ENCODE data around the gene VPS25.
"Not testable (repeated sequence)": the region's sequence is repeated elsewhere in the genome, so short reads cannot be mapped to it uniquely, and the experiment has no call there.

VPS25 gene

GRCh38 chr17:42769964-42770363 is 3.3 kb upstream of the VPS25 start:
- DNase-seq = not testable (repeated sequence)

- DNase-seq = no peak
These were observed 332 bp upstream of the VPS25 start for GRCh38 chr17:42772945-42773289.

DNA sequence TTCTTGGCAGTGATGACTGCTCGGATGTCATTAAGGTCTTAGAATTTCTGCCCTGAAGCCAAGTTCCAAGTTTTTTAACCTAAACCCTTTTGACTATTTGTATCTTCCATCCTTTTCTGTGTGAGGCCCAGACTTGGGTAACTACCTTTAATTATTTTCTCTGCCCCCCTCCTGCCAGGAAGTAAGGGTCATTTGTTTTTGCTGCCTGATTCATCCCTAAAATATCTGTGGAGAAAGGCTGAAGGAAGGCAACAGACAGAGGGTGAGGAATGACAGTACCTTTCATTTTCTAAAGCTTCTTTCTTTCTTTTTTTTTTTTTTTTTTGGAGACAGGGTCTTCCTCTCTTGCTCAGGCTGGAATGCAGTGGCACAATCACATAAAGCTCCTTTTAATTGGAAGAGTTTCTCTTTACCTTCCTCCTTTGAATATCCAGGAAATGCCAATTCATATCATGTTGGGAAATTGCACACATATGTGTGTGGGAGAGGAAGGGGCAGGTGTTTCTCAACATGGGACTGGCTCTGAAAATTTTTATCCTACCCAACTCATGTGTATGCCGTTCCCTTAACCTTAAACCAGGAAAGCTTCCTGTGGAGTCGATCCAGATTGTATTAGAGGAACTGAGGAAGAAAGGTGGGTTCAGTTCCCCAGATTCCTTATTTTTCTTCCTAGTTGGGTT is 957 bp downstream of the VPS25 start:
- no peak for DNase-seq

GRCh38 chr17:42775534-42776098 is 2.4 kb downstream of the VPS25 start:
- DNase-seq = no peak

DNA sequence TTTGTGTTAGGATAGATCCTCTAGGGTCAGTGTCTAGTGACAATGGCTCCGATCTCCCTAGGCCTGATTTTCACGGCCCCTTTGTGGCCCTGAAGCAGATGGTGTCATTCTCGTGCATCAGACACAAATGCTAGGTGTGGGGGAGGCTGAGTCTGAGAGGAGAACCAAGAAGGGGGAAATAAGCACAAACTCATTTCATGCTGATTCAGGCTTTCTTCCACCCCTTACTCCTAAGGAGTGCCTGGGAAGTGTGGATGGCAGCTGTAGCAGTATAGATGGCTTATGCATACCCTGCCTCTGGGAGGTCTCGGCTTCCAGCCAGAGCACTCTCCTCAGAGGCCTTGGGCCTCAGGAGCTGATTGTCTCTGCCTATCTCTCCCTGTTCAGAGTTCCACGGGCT is 5.3 kb downstream of the VPS25 start:
- DNase-seq = no peak

DNA sequence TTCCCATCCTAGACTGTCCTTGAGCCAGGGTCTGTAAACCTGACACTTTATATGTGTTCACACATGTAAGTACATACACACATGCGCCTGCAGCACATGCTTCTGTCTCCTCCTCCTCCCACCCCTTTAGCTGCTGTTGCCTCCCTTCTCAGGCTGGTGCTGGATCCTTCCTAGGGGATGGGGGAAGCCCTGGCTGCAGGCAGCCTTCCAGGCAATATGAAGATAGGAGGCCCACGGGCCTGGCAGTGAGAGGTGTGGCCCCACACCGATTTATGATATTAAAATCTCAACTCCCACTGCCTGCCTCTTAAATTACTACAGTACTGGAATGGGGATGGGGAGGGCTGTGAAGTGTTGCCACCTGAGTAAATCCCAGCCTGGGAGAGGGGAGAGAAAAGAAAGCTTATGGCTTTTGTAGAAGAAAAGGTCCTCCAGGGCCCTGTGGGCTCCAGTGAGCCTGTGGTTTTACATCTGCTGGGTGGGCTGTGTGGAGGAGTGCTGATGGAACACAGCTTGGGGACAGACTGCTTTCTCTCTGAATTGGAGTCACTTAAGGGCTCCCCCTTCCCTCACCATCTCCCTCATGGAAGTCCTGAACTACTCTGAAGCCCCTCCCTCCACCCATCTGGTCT is 6.2 kb downstream of the VPS25 start:
- no peak for DNase-seq

DNA sequence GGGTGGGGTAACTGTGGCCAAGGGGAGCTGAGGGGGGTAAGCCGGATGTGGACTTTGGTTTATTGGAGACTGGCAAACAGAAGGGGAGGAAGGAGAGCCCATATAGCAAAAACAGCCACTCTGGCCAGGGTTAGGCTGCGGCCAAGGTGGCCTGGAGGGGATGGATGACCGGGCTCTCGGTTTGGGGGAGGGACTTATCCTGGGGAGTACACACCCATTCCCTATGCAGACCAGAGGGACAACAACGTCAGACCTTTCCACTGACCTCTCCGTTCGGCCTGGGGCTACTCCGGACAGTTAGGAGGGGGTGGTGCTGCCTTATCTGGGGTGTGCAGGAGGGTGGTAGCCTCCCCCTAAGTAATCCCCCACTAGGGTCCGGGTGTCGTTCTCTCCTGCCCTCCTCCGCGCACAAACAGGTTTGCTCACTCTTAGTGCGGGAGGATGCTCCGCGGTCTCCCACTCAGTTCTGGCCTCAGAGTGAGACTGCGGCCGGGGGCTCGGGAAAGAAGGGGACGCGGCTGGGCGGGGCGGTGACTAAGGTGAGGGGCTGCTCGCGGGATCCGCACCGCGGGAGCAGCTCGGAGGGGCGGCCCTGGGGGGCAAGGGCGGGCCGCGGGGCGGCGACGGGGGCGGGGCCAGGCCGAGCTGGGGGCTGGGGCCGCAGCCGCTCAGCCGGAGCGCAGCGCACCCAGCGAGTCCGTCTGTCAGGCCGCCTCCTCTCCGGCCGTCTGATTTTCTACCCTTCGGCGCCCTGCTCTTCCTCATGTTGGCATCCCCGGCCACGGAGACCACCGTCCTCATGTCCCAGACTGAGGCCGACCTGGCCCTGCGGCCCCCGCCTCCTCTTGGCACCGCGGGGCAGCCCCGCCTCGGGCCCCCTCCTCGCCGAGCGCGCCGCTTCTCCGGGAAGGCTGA is 6.9 kb downstream of the VPS25 start, which contains the start of gene WNK4:
Gene WNK4, plus strand, starts transcription at position 675 of the 915 bp plus-strand sequence. Its CDS starts 89 bp downstream, at position 764.
- DNase-seq = no peak

DNA sequence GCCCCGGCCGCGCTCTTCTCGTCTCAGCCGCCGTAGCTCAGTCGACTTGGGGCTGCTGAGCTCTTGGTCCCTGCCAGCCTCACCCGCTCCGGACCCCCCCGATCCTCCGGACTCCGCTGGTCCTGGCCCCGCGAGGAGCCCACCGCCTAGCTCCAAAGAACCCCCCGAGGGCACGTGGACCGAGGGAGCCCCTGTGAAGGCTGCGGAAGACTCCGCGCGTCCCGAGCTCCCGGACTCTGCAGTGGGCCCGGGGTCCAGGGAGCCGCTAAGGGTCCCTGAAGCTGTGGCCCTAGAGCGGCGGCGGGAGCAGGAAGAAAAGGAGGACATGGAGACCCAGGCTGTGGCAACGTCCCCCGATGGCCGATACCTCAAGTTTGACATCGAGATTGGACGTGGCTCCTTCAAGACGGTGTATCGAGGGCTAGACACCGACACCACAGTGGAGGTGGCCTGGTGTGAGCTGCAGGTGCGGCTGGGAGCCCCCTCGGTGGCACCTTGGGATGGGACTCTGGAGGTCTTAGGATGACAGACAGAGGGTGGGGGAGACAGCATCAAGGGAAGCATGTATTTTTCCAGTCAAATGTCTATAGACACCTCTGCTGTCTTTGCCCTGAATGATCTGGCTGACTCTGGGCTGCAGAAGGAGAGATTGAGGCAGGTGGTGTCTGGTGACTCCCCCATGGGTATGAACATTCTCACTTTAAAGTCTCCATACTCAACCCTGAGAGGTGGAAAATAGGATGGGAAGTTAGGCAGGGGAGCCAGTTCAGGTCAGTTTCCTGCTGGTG is 7.8 kb downstream of the VPS25 start:
- DNase-seq = no peak

GRCh38 chr17:42781639-42782165 is 8.5 kb downstream of the VPS25 start:
- no peak for DNase-seq

DNA sequence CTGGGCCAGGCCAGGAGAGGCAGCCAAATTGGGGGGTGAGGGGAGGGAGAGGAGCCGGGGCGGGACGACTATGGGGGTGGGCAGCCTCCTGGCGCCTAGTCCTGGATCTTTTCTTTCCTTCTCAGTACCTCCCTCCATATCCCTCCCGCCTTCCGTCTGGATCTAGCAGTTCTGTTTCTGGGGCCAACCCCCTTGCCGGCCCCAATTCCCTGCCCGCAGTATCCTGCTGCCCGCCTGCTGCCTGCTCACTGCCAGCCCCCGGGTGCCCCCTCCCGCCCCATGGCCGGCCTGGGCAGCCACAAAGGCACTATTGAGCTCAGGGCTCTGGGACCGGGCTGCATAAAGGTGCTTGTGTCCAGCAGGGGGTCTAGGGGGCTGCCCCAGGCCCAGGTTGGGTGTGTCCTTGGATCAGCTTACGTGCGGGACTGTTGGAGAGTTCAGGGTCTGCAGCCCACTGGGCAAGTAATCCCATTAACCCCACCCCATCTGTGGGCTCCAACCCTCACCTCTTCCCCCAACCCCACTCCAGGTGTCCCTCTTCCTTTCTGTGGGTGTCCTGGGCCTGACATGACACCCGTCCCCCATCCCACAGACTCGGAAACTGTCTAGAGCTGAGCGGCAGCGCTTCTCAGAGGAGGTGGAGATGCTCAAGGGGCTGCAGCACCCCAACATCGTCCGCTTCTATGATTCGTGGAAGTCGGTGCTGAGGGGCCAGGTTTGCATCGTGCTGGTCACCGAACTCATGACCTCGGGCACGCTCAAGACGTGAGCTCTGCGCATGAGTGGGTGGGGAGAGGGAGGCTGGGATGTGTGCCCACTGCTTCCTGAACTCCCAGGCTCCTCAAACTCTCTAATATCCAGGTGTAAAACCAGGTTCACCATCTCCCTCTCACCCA is 9.2 kb downstream of the VPS25 start:
- DNase-seq = no peak

DNA sequence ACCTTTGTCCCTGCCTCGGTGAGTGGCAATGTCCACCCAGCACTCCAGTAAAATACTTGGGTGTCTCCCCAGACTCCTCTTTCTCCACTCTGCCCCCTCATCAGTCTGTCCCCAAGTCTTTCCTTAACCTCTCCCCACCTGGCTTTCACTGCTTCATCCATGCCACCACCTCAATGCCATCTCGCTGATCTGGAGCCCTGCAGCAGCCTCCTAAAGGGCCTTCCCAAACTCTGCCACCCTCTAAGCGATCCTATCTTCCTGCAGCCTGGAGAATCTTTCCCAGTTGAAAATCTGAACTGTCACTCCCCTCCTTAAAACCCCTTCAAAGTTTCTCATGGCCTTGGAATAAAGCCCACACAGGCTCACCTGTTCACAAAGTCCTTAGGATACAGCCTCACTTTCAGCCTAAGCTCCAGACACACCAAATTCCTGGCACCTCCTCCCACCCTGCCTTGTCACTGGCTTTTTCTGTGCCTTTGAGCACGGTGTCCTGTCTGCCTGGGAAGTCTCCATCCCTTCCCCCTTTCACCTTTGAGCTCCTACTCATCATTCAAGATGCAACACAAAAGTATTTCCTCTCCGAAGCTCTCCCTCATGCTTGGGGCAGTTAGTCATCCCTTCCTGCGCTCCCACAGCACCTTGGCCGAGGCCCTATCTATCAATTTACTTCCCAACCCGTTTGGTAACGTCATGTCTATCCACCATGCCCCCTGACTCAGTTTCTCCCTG is 10.0 kb downstream of the VPS25 start:
- no peak for DNase-seq

- no peak for DNase-seq
These were observed 10.5 kb downstream of the VPS25 start for GRCh38 chr17:42783791-42784138.

GRCh38 chr17:42784409-42784808 is 11.2 kb downstream of the VPS25 start:
- no peak for DNase-seq

GRCh38 chr17:42784811-42785592 is 11.8 kb downstream of the VPS25 start:
- no peak for DNase-seq

DNA sequence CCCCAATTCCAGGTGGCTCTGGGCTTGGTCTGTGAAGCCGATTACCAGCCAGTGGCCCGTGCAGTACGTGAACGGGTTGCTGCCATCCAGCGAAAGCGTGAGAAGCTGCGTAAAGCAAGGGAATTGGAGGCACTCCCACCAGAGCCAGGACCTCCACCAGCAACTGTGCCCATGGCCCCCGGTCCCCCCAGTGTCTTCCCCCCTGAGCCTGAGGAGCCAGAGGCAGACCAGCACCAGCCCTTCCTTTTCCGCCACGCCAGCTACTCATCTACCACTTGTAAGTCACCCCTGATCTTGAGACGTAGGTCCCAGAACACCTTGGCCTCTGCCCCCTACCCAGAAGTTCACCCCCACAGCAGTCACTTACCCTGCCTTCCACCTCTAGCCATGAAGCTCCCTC is 14.0 kb downstream of the VPS25 start:
- DNase-seq = no peak

DNA sequence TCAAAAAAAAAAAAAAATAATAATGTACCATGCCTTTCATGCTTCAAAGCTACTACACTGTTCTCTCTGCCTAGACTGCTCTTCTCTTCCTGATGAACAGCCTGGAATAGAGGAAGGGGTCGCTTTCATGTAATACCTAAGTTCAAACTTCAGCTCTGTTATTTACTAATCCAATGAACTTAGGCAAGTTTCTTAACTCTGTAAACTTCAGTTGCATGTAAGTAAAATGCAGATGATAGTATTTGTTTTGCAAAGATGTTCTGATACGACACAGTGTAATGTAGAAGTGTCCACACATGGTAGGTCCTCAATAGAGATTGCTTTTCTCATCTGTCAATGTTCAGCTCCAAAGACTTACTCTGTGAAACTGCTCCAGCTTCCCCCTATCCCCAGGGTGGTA is 18.7 kb downstream of the VPS25 start:
- DNase-seq = no peak

- no peak for DNase-seq
These were observed 19.3 kb downstream of the VPS25 start for GRCh38 chr17:42792545-42792944.

- no peak for DNase-seq
These were observed 21.8 kb downstream of the VPS25 start for GRCh38 chr17:42795061-42795460.

- no peak for DNase-seq
These were observed 22.2 kb downstream of the VPS25 start for GRCh38 chr17:42795465-42795864.

All from T-helper 1 cell (primary cell).